ENCODE results near the gene PCSK5.

PCSK5 gene

GRCh38 chr9:76082057-76082456 is 191.6 kb downstream of the PCSK5 start:
- DNase-seq (ENCODE audit: low read depth in 2 of 2), result no peak

- no peak for DNase-seq (ENCODE audit: low read depth in 2 of 2)
Observed at GRCh38 chr9:76085596-76085995, 195.1 kb downstream of the PCSK5 start.

GRCh38 chr9:76086539-76086938 is 196.1 kb downstream of the PCSK5 start:
- no peak for DNase-seq (ENCODE audit: low read depth in 2 of 2)

GRCh38 chr9:76087976-76088375 is 197.5 kb downstream of the PCSK5 start:
- no peak for DNase-seq (ENCODE audit: low read depth in 2 of 2)

GRCh38 chr9:76090330-76090729 is 199.9 kb downstream of the PCSK5 start:
- no peak for DNase-seq (ENCODE audit: low read depth in 2 of 2)

GRCh38 chr9:76090909-76091308 is 200.4 kb downstream of the PCSK5 start:
- no peak for DNase-seq (ENCODE audit: low read depth in 2 of 2)

GRCh38 chr9:76092572-76092971 is 202.1 kb downstream of the PCSK5 start:
- no peak for DNase-seq (ENCODE audit: low read depth in 2 of 2)

- DNase-seq (ENCODE audit: low read depth in 2 of 2), result no peak
Observed at GRCh38 chr9:76095585-76095984, 205.1 kb downstream of the PCSK5 start.

GRCh38 chr9:76099516-76099915 is 209.0 kb downstream of the PCSK5 start:
- DNase-seq (ENCODE audit: low read depth in 2 of 2), result no peak

- DNase-seq (ENCODE audit: low read depth in 2 of 2), result no peak
Observed at GRCh38 chr9:76101075-76101474, 210.6 kb downstream of the PCSK5 start.

GRCh38 chr9:76101491-76101890 is 211.0 kb downstream of the PCSK5 start:
- no peak for DNase-seq (ENCODE audit: low read depth in 2 of 2)

- DNase-seq (ENCODE audit: low read depth in 2 of 2), result no peak
Observed at GRCh38 chr9:76101947-76102346, 211.5 kb downstream of the PCSK5 start.

GRCh38 chr9:76103531-76104315 is 213.2 kb downstream of the PCSK5 start:
- no peak for DNase-seq (ENCODE audit: low read depth in 2 of 2)

- DNase-seq (ENCODE audit: low read depth in 2 of 2), result no peak
Observed at GRCh38 chr9:76107482-76107881, 217.0 kb downstream of the PCSK5 start.

GRCh38 chr9:76109953-76110352 is 219.5 kb downstream of the PCSK5 start:
- DNase-seq (ENCODE audit: low read depth in 2 of 2), result no peak

GRCh38 chr9:76112151-76112550 is 221.7 kb downstream of the PCSK5 start:
- DNase-seq (ENCODE audit: low read depth in 2 of 2), result no peak

- no peak for DNase-seq (ENCODE audit: low read depth in 2 of 2)
Observed at GRCh38 chr9:76114144-76114543, 223.7 kb downstream of the PCSK5 start.

GRCh38 chr9:76115396-76115795 is 224.9 kb downstream of the PCSK5 start:
- DNase-seq (ENCODE audit: low read depth in 2 of 2), result no peak

- no peak for DNase-seq (ENCODE audit: low read depth in 2 of 2)
Observed at GRCh38 chr9:76115982-76116646, 225.6 kb downstream of the PCSK5 start.

GRCh38 chr9:76116913-76117312 is 226.4 kb downstream of the PCSK5 start:
- no peak for DNase-seq (ENCODE audit: low read depth in 2 of 2)

- no peak for DNase-seq (ENCODE audit: low read depth in 2 of 2)
Observed at GRCh38 chr9:76127637-76128036, 237.2 kb downstream of the PCSK5 start.

- no peak for DNase-seq (ENCODE audit: low read depth in 2 of 2)
Observed at GRCh38 chr9:76135902-76136301, 245.4 kb downstream of the PCSK5 start.

GRCh38 chr9:76136986-76137385 is 246.5 kb downstream of the PCSK5 start:
- no peak for DNase-seq (ENCODE audit: low read depth in 2 of 2)

All from stimulated activated CD4-positive, alpha-beta T cell treated with anti-CD3 and anti-CD28 coated beads, Interleukin-12 subunit alpha, Interleukin-12 subunit beta, amount 100 ng/mL, for 24 hours (primary cell).